GM19468 (cell line): ENCODE results near the gene TEKTIP1.
"Not testable (repeated sequence)": the region's sequence is repeated elsewhere in the genome, so short reads cannot be mapped to it uniquely, and the experiment has no call there.

ENCODE experiments used
- ATAC-seq: cut with Tn5 transposase; IDR thresholded peaks from one replicate; pipeline ENCODE4 v1.9.1; 2021; ENCODE audit warnings: mild to moderate bottlenecking, moderate library complexity, moderate number of reproducible peaks; ENCODE audit not compliant: unreplicated experiment; ENCODE audit errors: extremely low read depth

Gene TEKTIP1

DNA sequence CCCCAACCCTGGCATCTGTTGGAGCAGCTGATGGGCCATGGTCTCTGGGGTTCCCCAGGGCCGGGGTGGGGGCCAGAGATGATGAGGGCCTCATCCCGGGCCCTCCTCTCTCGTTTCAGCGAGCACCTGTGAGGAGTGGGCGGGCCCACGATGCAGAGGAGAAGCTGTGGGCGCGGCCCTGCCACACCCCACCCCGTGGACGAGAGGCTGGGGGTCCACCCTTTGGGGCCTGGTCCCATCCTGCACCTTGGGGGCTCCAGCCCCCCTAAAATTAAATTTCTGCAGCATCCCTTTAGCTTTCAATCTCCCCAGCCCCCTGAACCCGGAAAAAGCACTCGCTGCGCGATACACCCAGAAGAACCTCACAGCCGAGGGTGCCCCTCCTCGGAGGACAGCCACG lies 39.4 kb downstream of the TEKTIP1 start:
- no peak for ATAC-seq

DNA sequence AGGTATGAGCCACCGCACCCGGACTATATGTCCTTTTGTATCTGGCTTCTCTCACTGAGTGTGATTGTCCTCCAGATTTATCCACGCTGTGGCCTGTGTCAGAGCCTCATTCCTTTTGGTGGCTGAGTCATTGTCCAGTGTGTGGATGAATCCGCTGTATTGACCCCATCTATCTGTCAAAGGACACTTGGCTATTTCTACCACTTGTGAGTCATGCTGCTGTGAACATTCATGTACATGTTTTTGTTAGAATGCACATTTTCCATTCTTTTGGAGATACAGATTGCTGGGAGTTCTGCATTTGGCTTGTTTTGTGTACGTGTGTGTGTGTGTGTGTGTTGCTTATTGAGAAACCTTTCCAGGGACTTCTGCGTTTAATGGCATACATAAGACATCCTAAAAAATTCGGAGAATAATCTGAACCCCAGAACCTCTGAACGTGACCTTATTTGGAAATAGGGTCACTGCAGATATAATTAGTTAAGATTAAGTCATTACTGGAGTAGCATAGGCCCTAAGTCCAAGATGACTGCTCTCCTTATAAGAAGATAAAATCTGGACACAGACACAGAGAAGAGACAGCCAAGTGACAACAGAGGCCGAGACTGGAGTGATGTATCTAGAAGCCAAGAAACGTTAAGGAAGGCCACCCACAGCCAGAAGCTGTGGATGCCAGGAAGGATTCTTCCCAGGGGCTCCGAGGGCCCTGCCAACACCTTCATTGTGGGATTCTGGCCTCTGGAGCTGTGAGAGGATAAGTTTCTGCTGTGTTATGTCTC lies 41.4 kb downstream of the TEKTIP1 start:
- no peak for ATAC-seq

DNA sequence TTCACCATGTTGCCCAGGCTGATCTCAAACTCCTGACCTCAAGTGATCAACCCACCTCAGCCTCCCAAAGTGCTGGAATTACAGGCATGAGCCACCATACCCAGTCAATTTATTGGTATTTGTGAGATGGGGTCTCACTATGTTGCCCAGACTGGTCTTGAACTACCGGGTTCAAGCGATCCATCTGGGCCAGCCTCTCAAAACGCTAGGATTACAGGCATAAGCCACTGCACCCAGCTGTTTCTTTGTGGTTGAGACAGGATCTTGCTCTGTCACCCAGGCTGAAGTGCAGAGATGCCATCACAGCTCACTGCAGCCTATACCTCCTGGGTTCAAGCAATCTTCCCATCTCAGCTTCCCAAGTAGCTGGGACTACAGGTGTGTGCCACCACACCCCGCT lies 42.8 kb downstream of the TEKTIP1 start:
- ATAC-seq = not testable (repeated sequence)

DNA sequence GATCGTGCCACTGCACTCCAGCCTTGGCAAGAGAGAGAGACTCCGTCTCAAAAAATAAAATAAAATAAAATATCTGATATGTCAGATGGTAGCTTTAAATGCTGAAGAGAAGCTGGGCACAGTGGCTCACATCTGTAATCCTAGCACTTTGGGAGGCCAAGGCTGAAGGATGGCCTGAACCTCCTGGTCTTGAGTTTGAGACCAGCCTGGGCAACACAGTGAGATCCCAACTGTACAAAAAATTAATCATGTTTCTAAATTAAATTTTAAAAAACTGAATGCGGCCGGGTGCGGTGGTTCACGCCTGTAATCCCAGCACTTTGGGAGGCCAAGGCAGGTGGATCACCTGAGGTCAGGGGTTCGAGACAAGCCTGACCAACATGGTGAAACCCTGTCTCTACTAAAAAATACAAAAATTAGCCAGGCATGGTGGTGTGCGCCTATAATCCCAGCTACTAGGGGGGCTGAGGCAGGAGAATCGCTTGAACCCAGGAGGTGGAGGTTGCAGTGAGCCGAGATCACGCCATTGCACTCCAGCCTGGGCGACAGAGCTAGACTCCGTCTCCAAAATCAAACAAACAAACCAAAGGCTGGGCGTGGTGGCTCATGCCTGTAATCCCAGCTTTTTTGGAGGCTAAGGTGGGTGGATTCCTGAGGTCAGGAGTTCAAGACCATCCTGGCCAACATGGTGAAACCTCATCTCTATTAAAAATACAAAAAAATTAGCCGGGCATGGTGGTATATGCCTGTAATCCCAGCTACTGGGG lies 45.2 kb downstream of the TEKTIP1 start:
- not testable (repeated sequence) for ATAC-seq

GRCh38 chr19:3585301-3586126 lies 46.5 kb downstream of the TEKTIP1 start, which contains the start of gene GIPC3:
Gene GIPC3, plus strand, starts transcription at chr19:3585478. Its CDS starts 120 bp downstream, at chr19:3585598.
- ATAC-seq = no peak

DNA sequence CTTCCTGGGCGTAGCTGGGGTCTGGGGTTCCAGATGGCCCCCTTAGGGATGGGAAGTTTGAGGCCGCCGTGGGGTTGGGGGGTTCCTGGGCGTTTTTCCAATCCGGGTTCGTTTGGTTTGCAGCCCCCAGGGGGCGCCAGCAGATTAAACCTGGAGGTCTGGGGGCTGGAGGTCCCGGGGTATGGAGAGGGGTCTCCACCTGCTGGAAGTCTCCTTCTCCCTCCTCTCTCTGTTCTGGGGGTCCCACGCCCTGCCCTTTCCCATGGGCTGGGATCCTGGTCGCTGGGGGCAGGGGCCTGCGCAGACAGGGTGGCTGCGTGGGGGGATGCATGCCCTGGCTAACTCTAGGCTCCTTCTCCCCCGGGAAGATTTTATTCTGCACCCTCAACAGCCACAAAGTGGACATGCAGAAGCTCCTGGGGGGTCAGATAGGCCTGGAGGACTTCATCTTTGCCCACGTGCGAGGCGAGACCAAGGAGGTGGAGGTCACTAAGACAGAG lies 47.2 kb downstream of the TEKTIP1 start:
- ATAC-seq = no peak

DNA sequence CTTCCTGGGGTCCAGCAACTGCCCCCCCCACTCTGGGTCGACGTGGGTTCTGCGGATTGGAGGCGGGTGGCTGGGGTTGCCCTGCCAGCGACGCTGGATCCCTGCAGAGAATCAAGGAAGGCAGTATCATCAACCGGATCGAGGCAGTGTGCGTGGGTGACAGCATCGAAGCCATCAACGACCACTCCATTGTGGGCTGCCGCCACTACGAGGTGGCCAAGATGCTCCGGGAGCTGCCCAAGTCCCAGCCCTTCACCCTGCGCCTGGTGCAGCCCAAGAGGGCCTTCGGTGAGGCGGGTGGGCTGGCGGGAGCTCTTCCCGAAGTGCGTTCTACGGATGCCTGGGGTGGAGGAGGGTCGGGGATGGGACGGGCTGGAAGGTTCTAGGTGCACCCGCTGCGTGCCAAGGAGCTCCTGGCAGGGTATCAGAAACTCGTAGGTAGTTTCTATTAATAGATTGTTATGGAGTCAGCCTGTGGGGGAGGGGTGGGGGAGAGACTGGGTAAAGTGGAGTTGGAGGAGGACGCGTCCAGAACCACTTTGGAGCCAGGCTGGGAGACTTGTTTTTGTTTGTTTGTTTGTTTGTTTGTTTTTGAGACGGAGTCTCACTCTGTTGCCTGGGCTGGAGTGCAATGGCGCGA lies 47.9 kb downstream of the TEKTIP1 start:
- ATAC-seq = no peak

DNA sequence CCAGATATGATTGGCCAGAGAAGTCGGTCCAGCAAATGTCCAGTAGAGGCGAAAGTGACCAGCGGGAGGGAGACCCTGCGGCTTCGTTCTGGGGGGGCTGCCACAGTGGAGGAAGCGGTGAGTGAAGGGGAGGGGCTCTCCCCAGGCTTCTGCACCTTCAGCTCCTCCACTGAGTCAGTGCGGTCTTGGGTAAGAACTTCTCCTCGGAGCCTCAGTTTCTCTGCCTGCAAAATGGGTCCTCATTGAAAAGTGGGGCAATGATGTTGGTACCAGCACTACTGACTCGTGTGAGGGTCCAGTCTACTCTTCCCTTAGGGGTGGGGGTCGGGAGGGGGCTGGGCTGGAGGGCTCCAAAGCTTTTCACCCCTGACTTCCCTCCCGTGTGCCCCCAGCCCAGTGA lies 50.5 kb downstream of the TEKTIP1 start:
- no peak for ATAC-seq

- ATAC-seq = no peak
Observed at GRCh38 chr19:3589949-3590348, 51.0 kb downstream of the TEKTIP1 start.

- ATAC-seq = no peak
Observed at GRCh38 chr19:3590991-3591659, 52.2 kb downstream of the TEKTIP1 start.

- ATAC-seq = no peak
Observed at GRCh38 chr19:3591876-3592613, 53.1 kb downstream of the TEKTIP1 start.

GRCh38 chr19:3593156-3593555 lies 54.2 kb downstream of the TEKTIP1 start:
- no peak for ATAC-seq
